ENCODE results near the gene DHCR24.
"Not testable (repeated sequence)": the region's sequence is repeated elsewhere in the genome, so short reads cannot be mapped to it uniquely, and the experiment has no call there.

DHCR24 gene

GRCh38 chr1:54888080-54888733 lies 1.2 kb upstream of the DHCR24 start:
- peak; percentile 44 for DNase-seq (ENCODE audit: low read depth, low spot score)

GRCh38 chr1:54887665-54888071 lies 673 bp upstream of the DHCR24 start:
- DNase-seq (ENCODE audit: low read depth, low spot score), result peak; percentile 56

DNA sequence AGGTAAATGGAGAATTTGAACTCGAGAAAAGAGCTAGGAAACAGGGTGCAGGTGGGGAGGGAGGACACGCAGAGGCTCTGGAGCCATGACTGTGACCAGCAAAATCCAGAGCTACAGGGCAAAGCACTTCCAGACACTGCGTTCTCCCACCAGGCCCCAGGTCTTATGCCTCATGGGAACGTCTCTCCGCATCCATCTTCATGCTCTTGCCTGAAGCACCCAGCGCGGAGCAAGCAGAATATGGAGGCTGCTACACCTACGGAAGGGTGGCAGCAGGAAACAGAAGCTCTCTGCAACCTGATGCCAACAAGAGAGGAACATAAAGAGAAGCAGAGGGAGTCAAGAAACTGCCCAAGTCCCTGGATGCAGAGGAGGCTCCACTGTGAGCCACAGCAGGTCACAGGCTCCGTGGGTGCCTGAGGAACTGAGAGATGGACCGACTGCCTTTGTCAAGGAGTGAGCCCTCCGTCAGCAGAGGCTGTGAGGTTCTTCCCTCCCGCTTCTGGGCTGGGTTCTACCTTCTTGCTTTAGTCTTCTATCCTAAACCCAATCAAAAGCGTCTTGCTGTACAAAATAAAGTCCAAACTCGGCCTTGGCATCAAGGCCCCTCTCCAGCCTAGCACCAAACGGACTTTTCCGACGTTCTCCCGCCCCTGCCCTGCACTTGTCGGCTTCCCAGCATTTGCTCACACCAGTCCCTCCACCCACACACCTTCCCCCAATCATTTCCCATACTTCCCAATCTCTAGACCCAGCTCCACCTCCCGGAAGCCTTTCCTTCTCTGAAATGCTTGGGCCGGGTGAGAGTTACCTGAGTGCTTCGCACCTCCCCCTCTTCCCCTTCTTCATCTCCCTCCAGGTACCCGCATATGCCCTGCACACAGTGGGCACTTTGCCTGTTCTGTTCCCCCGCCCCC lies 930 bp downstream of the DHCR24 start:
- peak; percentile 56 for DNase-seq (ENCODE audit: low read depth, low spot score)

GRCh38 chr1:54885237-54885679 lies 1.7 kb downstream of the DHCR24 start:
- DNase-seq (ENCODE audit: low read depth, low spot score), result no peak

GRCh38 chr1:54884768-54885167 lies 2.2 kb downstream of the DHCR24 start:
- no peak for DNase-seq (ENCODE audit: low read depth, low spot score)

DNA sequence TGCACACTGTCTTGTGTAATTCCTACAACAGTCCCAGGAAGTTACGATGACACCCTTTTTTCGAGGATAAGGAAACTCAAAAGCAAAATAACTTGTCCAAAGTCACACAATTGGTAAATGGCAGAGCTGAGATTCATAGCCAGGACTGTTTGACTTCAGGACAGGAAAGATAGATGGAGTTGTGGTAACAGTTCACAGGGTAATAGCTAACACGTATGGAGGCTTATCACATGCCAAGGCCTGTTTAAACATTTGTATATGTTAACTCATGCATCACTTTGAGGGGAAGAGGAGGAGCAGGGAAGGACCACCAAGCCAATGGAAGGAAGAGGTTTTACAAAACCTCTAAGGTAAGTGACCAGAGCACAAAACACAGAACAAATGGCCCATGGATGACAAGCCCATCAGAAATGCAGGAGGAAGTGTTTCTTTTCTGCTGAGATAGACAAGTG lies 2.8 kb downstream of the DHCR24 start:
- no peak for DNase-seq (ENCODE audit: low read depth, low spot score)

GRCh38 chr1:54883349-54884102 lies 3.5 kb downstream of the DHCR24 start:
- DNase-seq (ENCODE audit: low read depth, low spot score), result no peak

DNA sequence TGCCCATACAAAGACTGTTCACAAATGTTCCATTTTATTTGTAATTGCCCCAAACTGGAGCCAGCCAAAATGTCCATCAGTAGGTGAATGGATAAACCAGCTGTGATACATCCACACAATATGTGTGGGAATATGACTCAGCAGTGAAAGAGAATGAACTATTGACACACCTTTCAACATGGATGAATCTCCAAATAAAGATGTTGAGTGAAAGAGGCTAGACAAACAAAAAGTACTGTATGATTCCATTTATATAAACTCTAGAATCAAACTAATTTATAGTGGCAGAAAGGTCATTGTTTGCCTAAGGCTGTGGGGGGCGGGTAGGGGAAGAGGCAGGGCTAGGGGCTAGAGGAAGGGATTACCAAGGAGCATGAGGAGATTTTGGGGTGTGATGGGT lies 4.5 kb downstream of the DHCR24 start:
- no peak for DNase-seq (ENCODE audit: low read depth, low spot score)

DNA sequence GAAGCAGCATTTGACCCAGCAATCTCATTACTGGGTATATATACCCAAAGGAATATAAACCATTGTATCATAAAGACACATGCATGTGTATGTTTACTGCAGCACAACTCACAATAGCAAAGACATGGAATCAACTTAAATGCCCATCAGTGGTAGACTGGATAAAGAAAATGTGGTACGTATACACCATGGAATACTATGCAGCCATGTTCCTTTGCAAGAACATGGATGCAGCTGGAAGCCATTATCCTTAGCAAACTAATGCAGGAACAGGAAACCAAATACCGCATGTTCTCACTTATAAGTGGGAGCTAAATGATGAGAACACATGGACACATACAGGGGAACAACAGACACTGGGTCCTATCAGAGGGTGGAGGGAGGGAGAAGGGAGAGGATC lies 5.4 kb downstream of the DHCR24 start:
- DNase-seq (ENCODE audit: low read depth, low spot score), result not testable (repeated sequence)

GRCh38 chr1:54879872-54880271 lies 7.1 kb downstream of the DHCR24 start:
- DNase-seq (ENCODE audit: low read depth, low spot score), result no peak

GRCh38 chr1:54876814-54877213 lies 10.2 kb downstream of the DHCR24 start:
- DNase-seq (ENCODE audit: low read depth, low spot score), result no peak

GRCh38 chr1:54875000-54875399 lies 12.0 kb downstream of the DHCR24 start:
- no peak for DNase-seq (ENCODE audit: low read depth, low spot score)

DNA sequence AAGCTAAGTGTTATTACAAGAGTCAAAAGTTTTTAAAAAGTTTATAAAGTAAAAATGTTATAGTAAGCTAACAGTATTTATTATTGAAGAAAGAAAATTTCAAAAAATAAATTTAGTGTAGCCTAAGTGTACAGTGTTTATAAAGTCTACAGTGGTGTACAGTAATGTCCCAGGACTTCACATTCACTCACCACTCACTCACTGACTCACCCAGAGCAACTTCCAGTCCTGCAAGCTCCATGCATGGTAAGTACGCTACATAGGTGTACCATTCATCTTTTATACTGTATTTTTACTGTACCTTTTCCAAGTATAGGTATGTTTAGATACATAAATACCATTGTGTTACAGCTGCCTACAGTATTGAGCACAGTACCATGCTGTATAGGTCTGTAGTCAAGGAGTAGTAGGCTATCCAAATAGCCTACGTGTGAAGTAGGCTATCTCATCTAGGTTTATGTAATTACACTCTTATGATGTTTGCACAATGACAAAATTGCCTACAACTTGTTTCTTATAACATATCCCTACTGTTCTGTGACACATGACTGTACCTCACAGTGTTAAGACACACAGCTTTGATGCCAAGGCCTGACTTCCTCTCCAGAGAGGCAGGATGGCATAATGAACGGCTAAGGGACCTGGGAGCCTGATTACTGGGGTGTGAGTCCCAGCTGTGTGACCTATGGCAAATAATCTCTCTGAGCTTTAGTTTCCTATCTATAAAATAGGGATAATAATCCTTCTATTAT lies 12.7 kb downstream of the DHCR24 start:
- DNase-seq (ENCODE audit: low read depth, low spot score), result no peak

DNA sequence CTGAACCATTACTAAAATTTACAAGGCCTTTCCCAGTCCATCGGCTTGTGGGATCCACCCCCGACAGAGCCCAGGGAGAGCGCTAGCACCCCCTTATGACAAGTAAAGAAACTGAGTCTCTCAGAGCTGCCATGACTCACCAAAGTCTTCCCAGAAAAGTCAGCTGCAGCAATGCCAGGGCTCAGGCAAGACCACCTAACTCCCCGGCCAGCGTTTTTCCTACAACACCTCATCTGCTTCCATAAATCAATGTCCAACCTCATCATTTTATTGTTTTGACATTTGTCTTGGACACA lies 15.0 kb downstream of the DHCR24 start:
- DNase-seq (ENCODE audit: low read depth, low spot score), result no peak

GRCh38 chr1:54871275-54872035 lies 15.5 kb downstream of the DHCR24 start:
- DNase-seq (ENCODE audit: low read depth, low spot score), result no peak

DNA sequence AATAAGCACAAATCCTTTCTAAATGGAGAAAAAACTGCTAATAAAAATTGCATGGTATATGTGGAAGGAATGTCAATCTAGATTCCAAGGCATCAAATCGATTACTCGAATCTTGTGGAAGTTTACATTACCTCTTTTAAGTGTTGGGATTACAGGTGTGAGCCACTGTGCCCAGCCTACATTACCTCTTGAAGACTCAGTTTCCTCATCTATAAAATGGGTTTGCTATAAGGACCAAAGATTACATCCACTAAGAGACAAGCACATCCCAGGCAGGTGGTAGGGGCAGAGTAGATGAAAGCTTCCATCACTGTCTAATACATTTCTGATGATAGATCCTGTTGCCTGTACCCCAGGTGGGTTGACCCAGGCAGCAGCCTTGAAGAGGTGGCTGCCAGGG lies 16.1 kb downstream of the DHCR24 start:
- DNase-seq (ENCODE audit: low read depth, low spot score), result no peak

- no peak for DNase-seq (ENCODE audit: low read depth, low spot score)
These were observed 17.7 kb downstream of the DHCR24 start for GRCh38 chr1:54869173-54869851.

- DNase-seq (ENCODE audit: low read depth, low spot score), result no peak
These were observed 19.3 kb downstream of the DHCR24 start for GRCh38 chr1:54867717-54868057.

DNA sequence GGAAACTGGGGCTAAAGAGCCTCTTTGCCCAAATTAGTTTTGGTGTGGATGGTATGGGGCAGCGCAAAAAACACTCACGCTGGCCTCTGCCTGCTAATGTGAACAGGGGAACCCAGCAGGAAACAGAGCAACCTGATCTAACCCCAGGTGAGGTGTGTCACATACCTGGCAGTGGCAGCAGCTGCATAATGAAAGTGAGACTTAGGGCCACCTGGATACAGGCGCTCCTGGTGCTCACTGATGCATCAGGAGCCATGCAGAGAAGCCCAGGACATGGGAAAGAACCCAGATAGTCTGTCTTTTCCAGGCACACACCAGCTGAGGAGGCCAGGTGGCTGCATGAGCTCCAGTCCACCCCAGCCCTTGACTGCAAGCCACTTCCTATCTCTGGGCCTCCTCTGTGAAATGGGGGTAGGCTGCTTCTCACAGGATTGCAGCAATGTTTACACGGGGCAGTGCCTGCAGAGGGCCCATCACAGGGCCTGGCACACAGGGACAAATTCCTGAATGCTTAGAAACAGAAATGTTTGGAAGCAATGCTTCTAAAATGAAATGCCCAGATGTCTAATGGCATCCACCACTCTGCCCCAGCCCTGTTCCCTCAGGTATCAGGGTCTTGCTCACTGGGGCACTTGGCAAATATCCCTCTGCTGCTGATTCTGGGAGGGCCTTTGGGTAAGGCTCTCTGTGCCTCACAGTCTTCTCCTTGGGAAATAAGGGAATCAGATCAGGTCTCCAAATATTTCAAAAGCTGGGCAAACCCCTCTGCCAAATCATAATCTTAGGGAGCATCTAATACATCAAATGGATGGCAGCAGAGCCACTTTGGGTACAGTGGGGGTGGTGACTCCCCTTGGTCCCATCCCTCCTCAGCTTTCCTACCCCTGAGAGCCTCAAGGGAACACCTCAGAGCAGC lies 19.9 kb downstream of the DHCR24 start:
- no peak for DNase-seq (ENCODE audit: low read depth, low spot score)
